Nucleus accumbens (tissue), 56 donors: ENCODE measurements around the gene MAML1.

Source experiments
- DNase-seq, 56 donors: peaks; one replicate each; lab custom pipeline; 2025; lab: John Stamatoyannopoulos, UW

The MAML1 gene

GRCh38 chr5:179802207-179802883 lies 69.7 kb downstream of the MAML1 start:
- DNase-seq = no peak

- no peak for DNase-seq
These were observed 70.4 kb downstream of the MAML1 start for GRCh38 chr5:179802950-179803562.

DNA sequence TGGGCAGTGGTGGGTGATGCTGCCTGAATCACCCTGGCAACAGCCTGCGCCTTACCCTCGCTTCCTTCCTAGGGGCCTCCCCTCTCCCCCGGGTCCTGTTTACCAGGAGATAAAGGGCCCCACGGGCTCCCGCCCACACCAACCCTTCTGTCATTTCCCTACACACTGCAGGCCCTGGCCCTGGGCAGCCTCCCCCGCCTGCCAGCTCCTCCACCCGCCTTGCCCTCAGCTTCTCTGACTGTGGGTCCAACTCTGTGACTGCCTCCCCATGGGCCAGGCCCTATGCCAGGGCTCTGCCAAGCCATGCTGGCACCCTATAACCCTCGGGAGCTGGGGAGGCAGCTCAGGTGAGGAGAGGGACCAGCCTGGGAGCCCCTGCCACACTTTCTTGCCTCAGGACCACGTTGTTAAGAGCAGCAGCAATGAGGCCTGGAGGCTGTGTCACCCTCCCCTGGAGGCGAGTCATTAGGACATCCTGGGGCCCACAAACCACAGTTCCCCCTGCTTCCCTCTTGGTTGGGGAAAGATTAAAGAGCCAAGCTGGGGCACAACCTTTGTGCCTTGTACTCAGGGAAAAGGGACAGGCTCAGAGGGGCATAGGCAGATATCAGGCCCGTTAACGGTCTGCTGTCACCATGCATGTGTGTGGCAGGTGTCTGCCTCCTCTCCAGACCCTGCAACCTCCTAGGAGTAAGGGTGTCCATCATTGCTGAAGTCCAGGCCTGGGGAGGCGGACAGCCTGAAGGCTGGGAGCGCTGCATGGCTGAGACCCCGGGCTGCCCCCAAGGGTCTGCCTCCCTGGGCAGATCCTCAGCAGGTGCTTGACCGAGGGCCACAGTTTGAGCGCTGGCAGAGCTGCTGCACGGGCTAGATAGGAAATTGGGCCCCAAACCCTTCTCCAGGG lies 71.3 kb downstream of the MAML1 start:
- DNase-seq = no peak

DNA sequence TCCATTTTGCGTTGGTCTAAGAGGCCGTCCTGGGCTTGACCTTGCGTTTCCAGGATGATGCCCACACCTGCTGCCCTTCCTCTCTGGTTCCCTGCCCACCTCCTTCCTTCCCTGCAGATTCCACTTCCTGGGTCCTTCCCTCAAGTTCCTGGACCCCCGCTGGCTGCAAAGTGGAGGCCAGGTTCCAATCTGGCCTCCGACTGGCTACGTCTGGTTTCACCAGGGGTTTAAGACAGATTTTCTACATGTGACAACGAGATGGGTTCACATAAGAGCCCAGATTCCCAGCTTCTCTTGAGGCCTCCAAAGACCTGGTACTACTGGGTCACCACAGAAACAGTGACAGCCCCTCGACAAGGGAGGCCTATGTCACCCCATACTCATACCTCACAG lies 71.9 kb downstream of the MAML1 start:
- DNase-seq = no peak

DNA sequence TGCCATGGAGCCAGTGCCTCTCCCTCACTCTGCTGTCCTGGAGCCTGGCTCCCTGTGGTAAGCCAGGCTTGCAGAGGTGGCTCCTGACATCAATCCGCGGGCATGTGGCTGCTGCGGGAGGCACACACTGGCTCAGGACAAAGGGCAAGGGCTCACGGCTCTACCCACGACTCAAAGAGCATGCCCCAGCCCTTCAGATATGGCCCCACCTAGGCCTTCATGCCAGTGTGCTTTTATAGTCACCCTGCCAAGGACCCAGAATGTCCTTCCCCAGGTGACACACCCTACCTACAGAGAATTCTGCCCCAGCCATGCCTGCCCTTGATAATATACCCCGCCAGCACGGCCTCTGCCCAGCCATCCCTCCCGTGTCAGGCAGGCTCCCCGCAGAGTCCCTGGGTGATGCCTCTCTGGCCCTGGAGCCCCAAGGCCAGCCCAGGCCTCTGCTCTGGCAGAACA lies 72.5 kb downstream of the MAML1 start:
- DNase-seq = no peak

DNA sequence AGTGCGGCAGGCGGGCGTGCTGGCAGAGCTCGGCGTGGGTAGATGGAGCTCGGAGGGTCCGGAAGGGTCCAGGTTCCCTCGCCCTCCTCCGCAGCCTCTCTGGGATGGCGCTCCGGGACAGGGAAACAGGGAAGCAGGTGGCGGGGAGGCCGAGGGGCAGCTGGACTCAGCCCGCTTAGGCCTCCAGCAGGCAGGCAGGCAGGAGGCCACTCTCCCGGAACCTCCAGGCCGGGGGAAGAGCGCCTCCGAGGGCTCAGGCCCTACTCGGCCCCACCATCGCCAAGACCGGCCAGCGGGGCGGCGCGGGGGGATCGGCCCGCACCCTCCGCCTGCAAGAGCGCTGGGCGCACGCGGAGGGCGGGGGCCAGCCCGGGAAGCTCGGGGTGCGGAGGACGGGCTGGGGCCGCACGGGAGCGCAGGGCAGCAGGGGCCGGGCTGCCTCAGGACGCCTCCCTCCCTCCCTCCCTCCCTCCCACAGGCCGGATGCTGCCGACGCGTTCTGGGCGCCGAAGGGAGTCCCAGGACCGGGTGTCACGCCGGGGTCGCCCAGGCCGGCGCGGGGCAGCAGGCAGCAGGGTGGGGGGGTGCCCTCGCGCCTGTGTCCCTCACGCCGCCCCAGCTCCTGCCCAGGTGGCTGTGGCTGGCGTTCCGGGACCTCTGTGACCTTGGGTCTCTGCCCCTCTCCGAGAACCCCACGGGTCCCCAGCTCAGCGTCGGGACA lies 73.1 kb downstream of the MAML1 start:
- DNase-seq = peak in 13 of 56 donors; percentile 25 to 58 (median 40)

DNA sequence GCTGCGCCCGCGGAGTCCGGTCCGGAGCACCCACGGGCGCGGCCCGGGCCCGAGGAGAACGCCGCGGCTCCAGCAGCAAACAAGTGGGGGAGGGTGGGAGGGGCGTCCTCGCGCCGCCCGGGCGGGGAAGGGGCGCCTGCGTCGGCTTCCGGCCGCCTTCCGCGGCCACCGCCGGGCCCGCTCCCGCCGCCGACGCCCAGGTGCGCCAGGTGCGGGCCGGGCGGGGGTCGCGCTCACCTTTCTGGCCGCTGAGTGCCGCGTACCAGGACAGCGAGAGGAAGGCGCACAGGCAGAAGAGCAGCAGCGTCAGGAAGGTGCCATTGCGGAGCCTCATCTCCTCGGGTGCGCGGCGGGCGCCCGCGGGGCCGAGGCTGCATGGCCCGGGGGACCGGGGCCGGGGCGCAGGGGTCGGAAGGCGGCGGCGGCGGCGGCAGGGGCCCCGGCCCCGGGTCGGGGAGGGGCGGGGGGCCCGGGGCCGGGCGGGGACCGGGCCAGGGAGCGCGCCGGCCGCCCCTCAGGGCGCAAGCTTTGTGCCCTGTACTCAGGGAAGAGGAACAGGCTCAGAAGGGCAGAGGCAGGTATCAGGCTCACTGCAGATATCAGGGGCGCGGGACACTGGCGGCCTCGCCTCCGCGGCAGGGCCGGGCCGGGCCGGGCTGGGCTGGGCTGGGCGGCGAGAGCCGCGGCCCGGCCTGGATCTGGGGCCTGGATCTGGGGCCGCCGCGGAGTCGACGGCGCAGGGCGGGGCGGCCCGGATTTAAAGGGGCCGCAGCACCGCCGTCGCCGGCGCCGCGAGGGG lies 73.8 kb downstream of the MAML1 start, which contains the start of gene MGAT4B:
Gene MGAT4B, minus strand, starts transcription at position 617 of the 799 bp plus-strand sequence. Its CDS starts 283 bp downstream, at position 334.
- peak in 45 of 56 donors; percentile 17 to 79 (median 56) for DNase-seq

DNA sequence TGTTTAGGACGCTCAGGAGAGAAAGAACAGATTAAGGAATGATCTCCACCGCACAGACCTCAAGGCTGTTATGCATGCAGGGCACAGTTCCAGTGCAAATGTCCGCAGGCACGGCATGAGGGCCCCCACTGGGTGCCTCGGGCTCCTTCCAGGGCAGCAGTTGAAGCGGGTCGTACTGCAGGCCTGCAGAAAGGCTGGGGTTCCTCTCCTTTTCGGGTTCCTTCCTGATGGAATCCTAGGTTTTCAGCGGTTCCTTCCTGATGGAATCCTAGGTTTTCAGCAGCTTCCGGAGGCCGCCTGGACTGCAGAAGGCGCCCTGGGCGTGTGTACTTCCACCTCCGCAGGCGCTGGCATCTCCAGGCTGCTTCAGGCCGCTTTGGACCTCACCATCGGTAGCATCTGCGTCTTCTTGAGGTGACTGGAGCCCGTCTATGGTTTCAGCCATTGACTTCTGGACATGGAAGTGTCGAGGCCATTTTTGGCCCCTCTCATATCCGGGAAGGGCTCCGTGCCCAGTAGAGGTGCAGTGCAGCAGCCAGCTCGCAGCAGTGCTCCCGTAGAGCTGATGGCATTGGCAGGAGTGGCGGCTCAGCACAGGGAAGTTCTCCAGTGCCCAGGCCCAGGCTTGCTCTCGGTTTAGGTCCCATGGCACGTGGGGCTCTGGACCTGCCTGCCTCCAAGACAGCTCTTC lies 79.7 kb downstream of the MAML1 start:
- no peak for DNase-seq

GRCh38 chr5:179812997-179813607 lies 80.5 kb downstream of the MAML1 start:
- DNase-seq = no peak

- DNase-seq = no peak
These were observed 81.5 kb downstream of the MAML1 start for GRCh38 chr5:179814090-179814489.

- no peak for DNase-seq
These were observed 83.0 kb downstream of the MAML1 start for GRCh38 chr5:179815491-179816249.

GRCh38 chr5:179816401-179816795 lies 83.8 kb downstream of the MAML1 start:
- no peak for DNase-seq

DNA sequence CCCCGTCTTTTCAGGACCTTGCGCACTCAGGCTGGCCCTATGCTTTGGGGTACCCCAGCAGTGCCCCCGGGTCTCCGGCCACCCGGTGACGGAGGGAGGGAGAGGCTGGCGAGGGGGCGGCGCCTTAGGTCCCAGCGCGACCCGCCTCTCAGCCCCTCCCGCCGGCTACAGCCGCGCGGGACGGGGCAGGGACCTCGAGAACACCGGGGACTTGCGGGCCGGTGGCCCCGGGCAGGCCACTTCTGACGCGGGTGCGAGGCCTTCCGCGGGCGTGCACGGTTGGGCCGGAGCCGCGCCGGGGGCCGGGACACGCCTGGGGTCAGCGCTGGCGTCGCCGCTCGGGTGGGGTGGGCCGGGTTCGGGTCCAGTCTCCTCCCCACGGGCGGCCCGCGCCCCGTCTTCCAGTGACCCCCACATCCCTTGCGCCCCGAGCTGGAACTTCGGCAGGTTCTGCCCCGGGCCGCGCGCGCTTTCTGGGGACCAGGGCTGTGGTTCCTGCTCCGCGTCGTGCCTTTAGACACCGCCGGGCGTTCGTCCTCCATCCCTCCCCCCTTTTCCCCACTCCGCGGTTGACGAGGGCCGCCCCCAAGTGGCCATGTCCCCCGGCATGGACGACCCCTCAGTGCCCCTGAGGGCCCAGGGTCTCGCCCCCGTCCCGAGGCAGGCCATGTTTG lies 84.3 kb downstream of the MAML1 start:
- peak in 2 of 56 donors; percentile 13 to 42 for DNase-seq

DNA sequence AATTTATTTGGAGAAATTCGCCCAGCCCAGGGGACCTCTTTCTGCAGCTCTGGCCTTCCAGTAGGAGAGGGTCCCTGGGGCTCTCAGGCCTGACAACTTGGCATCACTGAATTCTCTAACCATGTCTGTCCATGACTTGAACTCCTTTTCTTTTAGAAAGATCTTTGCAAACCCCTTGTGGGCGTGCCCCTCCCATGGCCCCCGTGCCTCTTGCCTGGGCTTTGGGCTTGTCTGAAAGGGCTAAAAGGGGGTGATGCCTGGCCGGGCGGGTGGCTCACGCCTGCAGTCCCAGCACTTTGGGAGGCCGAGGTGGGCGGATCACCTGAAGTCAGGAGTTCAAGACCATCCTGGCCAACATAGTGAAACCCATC lies 84.8 kb downstream of the MAML1 start:
- no peak for DNase-seq

GRCh38 chr5:179817890-179818745 lies 85.5 kb downstream of the MAML1 start:
- DNase-seq = peak in 4 of 56 donors; percentile 13 to 65 (median 54)

DNA sequence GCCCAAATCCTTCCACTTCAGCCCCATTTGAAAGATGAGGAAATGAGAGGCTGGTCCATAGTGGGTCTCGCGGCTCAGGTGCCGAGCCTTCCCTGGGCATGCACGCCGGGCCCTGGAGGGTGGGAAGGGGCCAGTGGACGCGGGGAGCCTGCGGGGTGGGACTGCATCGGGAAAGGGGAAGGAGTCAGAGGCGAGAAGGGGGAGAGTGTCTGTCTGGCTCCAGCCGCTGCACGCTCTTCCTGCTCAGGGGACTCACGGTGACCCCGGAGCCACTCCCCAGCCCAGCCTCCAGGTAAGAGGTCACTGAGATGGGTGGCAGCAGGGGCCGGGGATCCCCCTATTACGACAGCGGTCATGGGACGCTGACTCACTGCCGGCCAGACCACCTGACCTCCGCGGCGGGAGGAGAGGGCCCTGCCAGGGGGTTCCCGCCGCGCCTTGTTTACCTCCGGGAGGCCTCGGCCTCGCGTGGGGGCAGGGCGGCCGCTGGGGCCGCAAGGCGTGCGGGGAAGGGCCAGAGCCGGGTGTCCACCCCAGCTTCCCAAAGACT lies 86.2 kb downstream of the MAML1 start:
- DNase-seq = peak; percentile 30 to 95 (median 90)
